Right ventricle myocardium superior (tissue), 1 donor: Measurements from ENCODE around the gene DPYSL3. TPM values are rescaled to one million over a fixed set of nuclear protein-coding genes. Genes with fewer than 3 reads are reported as not detected.

Experiments
- ATAC-seq: fragments of 200-7000 bp; cut with Tn5 transposase; one replicate; pipeline ENCODE4 v1.9.1; 2020; ENCODE audit warnings: mild to moderate bottlenecking; ENCODE audit not compliant: poor library complexity
- DNase-seq: peaks from one replicate; pipeline ENCODE4 v3.0.0-alpha.2; 2020
- intact Hi-C: fragments of 100-400 bp; cut with DNase I; formaldehyde crosslinking; loops from one replicate; pipeline ENCODE4 v1.11.2; 2022
- total RNA-seq: library from RNA; stranded (reverse); fragmentation: NEBNext Ultra II Directional; extraction: Animal tissue kit (Norgen Biotek cat#: 25700); gene quantifications from one replicate; pipeline ENCODE4 v1.2.1, GENCODE V29; 2021
- donor health status: DM: no; HTN: yes; CAD: no; lungs with severe emphysema.

Gene DPYSL3
- total RNA-seq, 1 donor from 2014 or later = 20.5 TPM

- ATAC-seq = no peak
- intact Hi-C loops = loop anchor here (5.0 kb wide), 1 partner anchor 125 kb away; no protein-coding TSS in a partner anchor
- peak; percentile 43 for DNase-seq
Observed at GRCh38 chr5:147452165-147452811, 57.6 kb downstream of the DPYSL3 start.

GRCh38 chr5:147451193-147451592 is 58.7 kb downstream of the DPYSL3 start:
- intact Hi-C loops = loop anchor here (5.0 kb wide), 1 partner anchor 126 kb away; no protein-coding TSS in a partner anchor
- DNase-seq (no peak), ATAC-seq (no peak)

- ATAC-seq = no peak
- no peak for DNase-seq
- intact Hi-C loops = loop anchor here (5.0 kb wide), 1 partner anchor 127 kb away; no protein-coding TSS in a partner anchor
Observed at GRCh38 chr5:147450606-147451005, 59.3 kb downstream of the DPYSL3 start.

- intact Hi-C loops = no loop called here
- DNase-seq (no peak), ATAC-seq (no peak)
Observed at GRCh38 chr5:147448766-147449165, 61.1 kb downstream of the DPYSL3 start.

GRCh38 chr5:147446523-147446922 is 63.3 kb downstream of the DPYSL3 start:
- ATAC-seq (peak; percentile 85), DNase-seq (peak; percentile 43)
- intact Hi-C loops = no loop called here

- intact Hi-C loops = no loop called here
- DNase-seq (no peak), ATAC-seq (no peak)
Observed at GRCh38 chr5:147445917-147446316, 64.0 kb downstream of the DPYSL3 start.

- ATAC-seq = peak; percentile 67
- DNase-seq = peak; percentile 43
- intact Hi-C loops = no loop called here
Observed at GRCh38 chr5:147445090-147445489, 64.8 kb downstream of the DPYSL3 start.

GRCh38 chr5:147442224-147442623 is 67.6 kb downstream of the DPYSL3 start:
- intact Hi-C loops = no loop called here
- DNase-seq (no peak), ATAC-seq (no peak)

- intact Hi-C loops = no loop called here
- DNase-seq (no peak), ATAC-seq (no peak)
Observed at GRCh38 chr5:147441191-147441695, 68.6 kb downstream of the DPYSL3 start.

- intact Hi-C loops = no loop called here
- DNase-seq = no peak
- ATAC-seq = no peak
Observed at GRCh38 chr5:147439254-147439653, 70.6 kb downstream of the DPYSL3 start.

- intact Hi-C loops = no loop called here
- no peak for ATAC-seq
- DNase-seq = no peak
Observed at GRCh38 chr5:147437161-147437596, 72.7 kb downstream of the DPYSL3 start.

- intact Hi-C loops = no loop called here
Observed at GRCh38 chr5:147436596-147436995, 73.3 kb downstream of the DPYSL3 start.

GRCh38 chr5:147434049-147434448 is 75.8 kb downstream of the DPYSL3 start:
- no peak for DNase-seq
- ATAC-seq = no peak
- intact Hi-C loops = no loop called here

More at GRCh38 chr5:147436596-147436995, 73.3 kb downstream of the DPYSL3 start:
- no peak for DNase-seq
- no peak for ATAC-seq

- DNase-seq (no peak), ATAC-seq (no peak)
- intact Hi-C loops = no loop called here
Observed at GRCh38 chr5:147432323-147432722, 77.5 kb downstream of the DPYSL3 start.

- intact Hi-C loops = no loop called here
- ATAC-seq = no peak
- no peak for DNase-seq
Observed at GRCh38 chr5:147431586-147431985, 78.3 kb downstream of the DPYSL3 start.

- ATAC-seq (no peak), DNase-seq (no peak)
Observed at GRCh38 chr5:147430628-147431027, 79.2 kb downstream of the DPYSL3 start.

GRCh38 chr5:147427521-147428401 is 82.1 kb downstream of the DPYSL3 start:
- intact Hi-C loops = no loop called here
- DNase-seq (no peak), ATAC-seq (peak; percentile 81)

More at GRCh38 chr5:147430628-147431027, 79.2 kb downstream of the DPYSL3 start:
- intact Hi-C loops = no loop called here

GRCh38 chr5:147426640-147427327 is 83.1 kb downstream of the DPYSL3 start:
- no peak for ATAC-seq
- intact Hi-C loops = no loop called here
- no peak for DNase-seq

GRCh38 chr5:147418613-147419012 is 91.3 kb downstream of the DPYSL3 start:
- intact Hi-C loops = no loop called here
- no peak for DNase-seq

More at GRCh38 chr5:147418613-147419012, 91.3 kb downstream of the DPYSL3 start:
- no peak for ATAC-seq
